HepG2 (cell line): ENCODE results near the gene RASSF8. TPM values are rescaled to one million over a fixed set of nuclear protein-coding genes. Genes with fewer than 3 reads are reported as not detected.

Experiments used
- ATAC-seq: fragments of 200-7000 bp; cut with Tn5 transposase; 3 replicates; pipeline ENCODE4 v1.9.1; 2020; ENCODE audit warnings: mild to moderate bottlenecking, moderate library complexity
- BruUV-seq: library from RNA; stranded (reverse); fragments of 400-500 nt; replicated peaks from 2 replicates; lab custom pipeline; 2021; lab: Mats Ljungman, UMichigan
- CTCF ChIA-PET: fragments of 300-600 bp; formaldehyde crosslinking; extraction: SDS; loops from one replicate; lab custom pipeline; 2021; ENCODE audit warnings: low total read pairs, inconsistent platforms, low intra/inter-chr PET ratio; lab: Yijun Ruan, JAX
- POLR2A ChIA-PET: fragments of 350-600 bp; sonication (Branson Sonifier 250); formaldehyde crosslinking; loops from one replicate; lab custom pipeline; 2020; ENCODE audit warnings: antibody characterized with exemption, inconsistent platforms; lab: Yijun Ruan, JAX
- DNase-seq: peaks from one replicate; pipeline ENCODE4 v3.0.0-alpha.2; 2015; ENCODE audit warnings: low spot score
- FAIRE-seq: peaks from 3 replicates; lab custom pipeline; 2011; peaks lifted over from hg19 to GRCh38; lab: Jason Lieb, UNC
- H2AFZ ChIP-seq: one replicate; pipeline ENCODE4 v1.6.1; 2011; ENCODE audit warnings: low read length, inconsistent platforms
- H3K27ac ChIP-seq: fragments of 300-600 bp; 3 replicates; pipeline ENCODE4 v1.8.0; 2011; ENCODE audit warnings: mixed run types, mild to moderate bottlenecking, mixed read lengths, low read length, inconsistent platforms; ENCODE audit not compliant: insufficient read depth; ENCODE audit errors: extremely low read length
- H3K27me3 ChIP-seq, 2 experiments: fragments of 200-600 bp in 1 of 2; 2 replicates in 1 of 2; 3 replicates in 1 of 2; pipeline versions ENCODE4 v1.6.0 to v1.8.0; 2011; ENCODE audit warnings: low read length in 2 of 2, mild to moderate bottlenecking in 2 of 2, moderate library complexity in 2 of 2, inconsistent platforms in 1 of 2; ENCODE audit not compliant: insufficient read depth in 2 of 2, control insufficient read depth in 1 of 2
- H3K36me3 ChIP-seq, 2 experiments: fragments of 200-600 bp in 1 of 2; replicated peaks in 1 of 2; 2 replicates in 1 of 2; 3 replicates in 1 of 2; pipeline versions ENCODE4 v1.5.1 to v1.8.0; 2011; ENCODE audit warnings: low read length in 2 of 2, inconsistent platforms in 1 of 2; ENCODE audit not compliant: insufficient read depth in 2 of 2, control insufficient read depth in 1 of 2
- H3K4me1 ChIP-seq: 2 replicates; pipeline ENCODE4 v1.5.1; 2012; ENCODE audit warnings: low read length, inconsistent platforms; ENCODE audit not compliant: insufficient read depth
- H3K4me2 ChIP-seq: 2 replicates; pipeline ENCODE4 v1.6.0; 2011; ENCODE audit warnings: low read depth, low read length, inconsistent platforms
- H3K4me3 ChIP-seq, 3 experiments: fragments of 200-600 bp in 1 of 3; sonication (generic), shearing (Covaris generic) in 1 of 3; replicated peaks in 1 of 3; 2 replicates each; pipeline ENCODE4 v1.5.1; 2011 to 2016; ENCODE audit warnings: low read length in 3 of 3, inconsistent platforms in 2 of 3, low read depth in 2 of 3, mild to moderate bottlenecking in 2 of 3, control low read depth in 1 of 3, mixed read lengths in 1 of 3; ENCODE audit not compliant: insufficient read depth in 1 of 3
- H3K79me2 ChIP-seq: one replicate; pipeline ENCODE4 v1.6.1; 2011; ENCODE audit warnings: low read length, inconsistent platforms; ENCODE audit not compliant: insufficient read depth
- H3K9ac ChIP-seq: 2 replicates; pipeline ENCODE4 v1.6.0; 2011; ENCODE audit warnings: mild to moderate bottlenecking, low read depth, low read length, inconsistent platforms; ENCODE audit not compliant: insufficient read depth
- H3K9me3 ChIP-seq: 2 replicates; pipeline ENCODE4 v1.5.1; 2012; ENCODE audit warnings: mild to moderate bottlenecking, low read length
- H4K20me1 ChIP-seq: 2 replicates; pipeline ENCODE4 v1.6.0; 2011; ENCODE audit warnings: inconsistent platforms, mild to moderate bottlenecking, low read length, moderate library complexity; ENCODE audit not compliant: insufficient read depth
- ARNT2 ChIP-seq: sonication (generic); formaldehyde crosslinking; IDR thresholded peaks from 2 replicates; pipeline ENCODE4 v1.8.0; 2022; ENCODE audit warnings: mild to moderate bottlenecking, low read depth, missing genetic modification reagents, moderate library complexity
- FOXO1 ChIP-seq: sonication (generic); formaldehyde crosslinking; IDR thresholded peaks from 2 replicates; pipeline ENCODE4 v1.4.0; 2020; ENCODE audit warnings: missing genetic modification reagents
- HMGA1 ChIP-seq: sonication (generic); formaldehyde crosslinking; conservative IDR thresholded peaks from 2 replicates; pipeline ENCODE4 v1.4.0; 2020; ENCODE audit warnings: missing genetic modification reagents
- KDM3A ChIP-seq: IDR thresholded peaks from 2 replicates; pipeline ENCODE4 v1.6.1; 2018; ENCODE audit warnings: low read depth, missing compliant biosample characterization
- KLF9 ChIP-seq: IDR thresholded peaks from 2 replicates; pipeline ENCODE4 v1.6.1; 2016; ENCODE audit warnings: low read depth
- MZF1 ChIP-seq: sonication (generic); formaldehyde crosslinking; IDR thresholded peaks from 2 replicates; pipeline ENCODE4 v1.8.1; 2023; ENCODE audit warnings: mild to moderate bottlenecking, missing genetic modification reagents, borderline replicate concordance
- RXRA ChIP-seq: sonication (generic); formaldehyde crosslinking; IDR thresholded peaks from 2 replicates; pipeline ENCODE4 v1.5.1; 2020; ENCODE audit warnings: missing genetic modification reagents
- SOX6 ChIP-seq, 2 experiments: fragments of 450-650 bp in 1 of 2; sonication (generic) in 1 of 2; formaldehyde crosslinking in 1 of 2; IDR thresholded peaks; 2 replicates each; pipeline versions ENCODE4 v1.4.0 to v1.6.1; 2017 to 2020; ENCODE audit warnings: antibody characterized with exemption in 1 of 2, mild to moderate bottlenecking in 1 of 2, missing genetic modification reagents in 1 of 2
- SP2 ChIP-seq: sonication (generic); formaldehyde crosslinking; IDR thresholded peaks from 2 replicates; pipeline ENCODE4 v1.5.1; 2020; ENCODE audit warnings: mild to moderate bottlenecking, missing genetic modification reagents
- XRCC5 ChIP-seq: fragments of 200-400 bp; formaldehyde crosslinking; optimal IDR thresholded peaks from 2 replicates; pipeline ENCODE3; 2017; ENCODE audit warnings: mild to moderate bottlenecking, low read length
- ZBTB7B ChIP-seq: sonication (generic); formaldehyde crosslinking; IDR thresholded peaks from 2 replicates; pipeline ENCODE4 v1.4.0; 2020; ENCODE audit warnings: missing genetic modification reagents
- ZNF484 ChIP-seq: sonication (generic); formaldehyde crosslinking; IDR thresholded peaks from 2 replicates; pipeline ENCODE4 v1.5.1; 2020; ENCODE audit warnings: mild to moderate bottlenecking, low read depth, missing genetic modification reagents, borderline replicate concordance
- ZNF564 ChIP-seq: sonication (generic); formaldehyde crosslinking; IDR thresholded peaks from 2 replicates; pipeline ENCODE4 v1.8.1; 2023; ENCODE audit warnings: mild to moderate bottlenecking, missing genetic modification reagents
- ZNF567 ChIP-seq: sonication (generic); formaldehyde crosslinking; IDR thresholded peaks from 2 replicates; pipeline ENCODE4 v1.8.1; 2023; ENCODE audit warnings: mild to moderate bottlenecking, missing genetic modification reagents, borderline replicate concordance
- ZNF839 ChIP-seq: sonication (generic); formaldehyde crosslinking; IDR thresholded peaks from 2 replicates; pipeline ENCODE4 v1.4.0; 2020; ENCODE audit warnings: missing genetic modification reagents, mild to moderate bottlenecking, borderline replicate concordance
- WGBS: methylation state at CpG from one replicate; pipeline ENCODE4 v1.1.6; 2017; ENCODE audit warnings: low lambda C conversion rate; 5-methylcytosine and 5-hydroxymethylcytosine counted together
- in situ Hi-C: cut with HindIII; loops from 2 replicates; pipeline ENCODE4 v1.10.0; 2017; ENCODE audit warnings: low pct_unique_long_range_greater_than_20kb; ENCODE audit not compliant: extremely low pct_ligation_motif_present
- intact Hi-C: fragments of 100-400 bp; cut with micrococcal nuclease; formaldehyde crosslinking; loops from one replicate; pipeline ENCODE4 v1.10.0; 2022; ENCODE audit not compliant: unreplicated experiment
- polyA plus RNA-seq, 8 experiments: library from polyadenylated mRNA; depleted of rRNA in 3 of 8; stranded (reverse) in 7 of 8; unstranded in 1 of 8; fragments of >200 nt; fragmentation: Illumina TruSeq in 4 of 8; extraction: Trizol in 4 of 8; gene quantifications; 2 replicates each; pipeline versions ENCODE4 v1.2.1 to v1.2.3, GENCODE V29; 2011 to 2016; ENCODE audit warnings: low read depth in 4 of 8, missing spikeins in 1 of 8, mixed read lengths in 1 of 8; ENCODE audit not compliant: insufficient read depth in 1 of 8
- total RNA-seq, 5 experiments: library from RNA; depleted of rRNA; stranded (reverse); fragments of >200 nt; fragmentation: Illumina TruSeq; extraction: Trizol; gene quantifications; 2 replicates each; pipeline ENCODE4 v1.2.3, GENCODE V29; 2016; ENCODE audit warnings: low read depth in 1 of 5

Gene RASSF8
- total and polyA plus RNA-seq, 2 of the 13 experiments (the other 11 are each of a cell fraction or from before 2014, with no cell fraction given): 0.82 to 9.2 TPM

- TF ChIP-seq SOX6 (IDR thresholded peaks at IDR 0.05) (no peak), SOX6 (CRISPR knock-in tag; IDR thresholded peaks at IDR 0.05) (no peak), MZF1 (CRISPR knock-in tag) (no peak), ARNT2 (CRISPR knock-in tag) (no peak), ZNF839 (no peak), ZNF564 (CRISPR knock-in tag) (no peak), KDM3A (no peak), HMGA1 (no peak), RXRA (CRISPR knock-in tag) (no peak), ZNF567 (CRISPR knock-in tag) (no peak), ZNF484 (CRISPR knock-in tag) (no peak), ZBTB7B (CRISPR knock-in tag) (no peak), XRCC5 (no peak), KLF9 (CRISPR knock-in tag) (no peak), FOXO1 (no peak), SP2 (CRISPR knock-in tag) (no peak)
- no peaks in the 10 kb centered on the region for H3K36me3 ChIP-seq
- ChIA-PET CTCF (no interaction called here), POLR2A (no interaction called here)
- BruUV-seq: no TSS peak
- H2AFZ ChIP-seq: no peak overlapping the region
- 56% methylated on average over 7 of the region's 7 CpGs for WGBS
- H3K4me1 ChIP-seq: no peaks in the 10 kb centered on the region
- H3K4me2 ChIP-seq: no peak overlapping the region
- H4K20me1 ChIP-seq: no peaks in the 10 kb centered on the region
- intact Hi-C loops: no loop called here
- H3K9ac ChIP-seq: no peak overlapping the region
- no peak overlapping the region for H3K4me3 ChIP-seq
- ATAC-seq: no peak
- FAIRE-seq: no peak
- H3K27ac ChIP-seq: no peak overlapping the region
- in situ Hi-C loops: no loop called here
- H3K27me3 ChIP-seq: no peaks in the 10 kb centered on the region
- no peaks in the 10 kb centered on the region for H3K9me3 ChIP-seq
- DNase-seq: no peak
- no peaks in the 10 kb centered on the region for H3K79me2 ChIP-seq
Observed at GRCh38 chr12:25925064-25925463, 33.4 kb upstream of the RASSF8 start.
